GM21528 (cell line): ENCODE results near the gene SCARF1.

Experiments used
- ATAC-seq: cut with Tn5 transposase; IDR thresholded peaks from one replicate; pipeline ENCODE4 v1.9.1; 2021; ENCODE audit warnings: mild to moderate bottlenecking, moderate library complexity; ENCODE audit not compliant: unreplicated experiment, low FRiP score

Gene SCARF1

DNA sequence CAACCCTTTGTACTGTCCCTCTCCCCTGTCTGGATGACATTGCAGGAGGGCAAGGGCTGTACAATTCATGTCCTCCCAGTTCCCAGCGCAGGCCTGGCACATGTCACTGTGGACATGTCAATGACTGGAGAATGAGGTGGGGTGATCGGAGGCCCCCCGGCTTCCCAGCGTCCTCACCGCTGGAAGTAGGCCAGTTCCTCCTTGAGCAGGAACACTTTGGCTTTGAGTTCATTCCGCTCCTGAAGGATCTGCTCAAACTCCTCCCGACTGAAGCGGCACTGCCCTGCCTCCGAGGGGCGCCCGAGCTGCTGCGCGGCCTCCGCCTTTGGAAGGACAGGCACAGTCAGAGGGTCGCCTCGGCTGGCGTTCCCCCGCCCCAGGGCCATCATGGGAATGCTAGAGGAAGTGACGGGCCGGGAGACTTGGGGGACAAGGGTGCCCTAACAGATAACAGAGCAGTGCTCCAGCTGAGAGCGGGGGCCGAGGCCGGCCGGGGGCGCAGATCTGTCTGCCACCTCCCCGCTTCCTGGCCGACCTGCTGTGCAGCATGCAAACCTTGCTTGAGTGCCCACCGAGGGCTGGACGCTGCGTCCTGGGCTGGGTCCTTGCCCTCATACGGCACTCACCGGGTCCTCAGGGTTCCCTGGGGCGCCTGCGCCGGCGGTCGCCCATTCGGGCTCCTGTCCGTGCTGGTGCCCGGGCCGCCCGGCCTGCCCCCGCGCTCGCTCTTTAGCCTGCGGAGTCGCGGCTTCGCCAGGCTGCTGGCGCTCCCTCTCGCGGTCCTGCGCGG is 2.8 kb upstream of the SCARF1 start:
- ATAC-seq = peak; percentile 46

DNA sequence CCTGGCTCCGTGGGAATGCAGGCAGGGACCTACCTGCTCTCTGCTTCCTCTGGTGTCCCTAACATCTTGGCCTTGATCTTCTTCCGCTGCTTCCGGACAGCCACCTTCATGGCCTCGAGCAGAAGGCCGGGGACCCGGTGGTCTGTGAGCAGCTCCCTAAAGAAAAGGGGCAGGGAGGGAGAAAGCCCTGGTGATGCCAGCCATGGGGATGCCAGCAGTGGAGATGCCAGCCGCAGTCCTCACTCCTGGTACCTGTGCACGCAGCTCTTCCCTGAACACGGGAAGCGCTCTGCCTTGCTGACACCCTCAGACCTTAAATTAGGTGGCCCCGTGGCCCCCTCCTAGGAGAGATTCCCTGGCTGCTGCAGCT is 2.3 kb upstream of the SCARF1 start:
- ATAC-seq = no peak

DNA sequence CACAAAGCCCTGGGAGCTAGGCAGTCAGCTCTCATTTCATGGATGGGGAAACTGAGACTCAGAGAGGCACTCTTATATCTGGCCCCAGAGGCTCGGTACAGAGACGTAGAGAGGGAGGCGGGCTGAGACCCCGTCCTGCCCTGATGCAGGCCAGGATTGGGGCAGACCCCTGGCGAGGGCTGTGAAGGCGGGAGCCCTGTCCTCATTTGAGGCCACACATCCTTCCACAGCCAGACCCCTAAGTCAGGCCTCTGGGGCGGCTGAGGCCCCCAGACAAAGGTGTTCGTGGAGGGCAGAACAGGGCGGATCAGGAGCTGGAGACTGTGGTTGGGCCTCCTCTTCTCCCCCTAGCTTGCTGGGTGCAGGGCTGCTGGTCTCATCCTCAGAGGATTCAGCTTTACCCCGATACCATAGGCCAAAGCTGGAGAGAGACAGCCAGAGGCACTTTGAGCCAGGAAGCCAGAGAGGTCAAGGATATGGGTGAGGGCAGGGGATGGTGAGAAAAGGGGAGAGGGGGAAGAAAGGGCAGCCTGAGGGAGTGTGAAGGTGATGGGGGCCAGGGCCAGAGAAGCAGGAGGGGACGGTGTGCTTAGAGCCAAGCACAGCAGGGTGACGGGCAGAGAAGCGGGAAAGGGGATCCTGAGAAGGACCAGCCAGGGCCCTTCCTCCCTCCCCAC is 805 bp upstream of the SCARF1 start:
- no peak for ATAC-seq

DNA sequence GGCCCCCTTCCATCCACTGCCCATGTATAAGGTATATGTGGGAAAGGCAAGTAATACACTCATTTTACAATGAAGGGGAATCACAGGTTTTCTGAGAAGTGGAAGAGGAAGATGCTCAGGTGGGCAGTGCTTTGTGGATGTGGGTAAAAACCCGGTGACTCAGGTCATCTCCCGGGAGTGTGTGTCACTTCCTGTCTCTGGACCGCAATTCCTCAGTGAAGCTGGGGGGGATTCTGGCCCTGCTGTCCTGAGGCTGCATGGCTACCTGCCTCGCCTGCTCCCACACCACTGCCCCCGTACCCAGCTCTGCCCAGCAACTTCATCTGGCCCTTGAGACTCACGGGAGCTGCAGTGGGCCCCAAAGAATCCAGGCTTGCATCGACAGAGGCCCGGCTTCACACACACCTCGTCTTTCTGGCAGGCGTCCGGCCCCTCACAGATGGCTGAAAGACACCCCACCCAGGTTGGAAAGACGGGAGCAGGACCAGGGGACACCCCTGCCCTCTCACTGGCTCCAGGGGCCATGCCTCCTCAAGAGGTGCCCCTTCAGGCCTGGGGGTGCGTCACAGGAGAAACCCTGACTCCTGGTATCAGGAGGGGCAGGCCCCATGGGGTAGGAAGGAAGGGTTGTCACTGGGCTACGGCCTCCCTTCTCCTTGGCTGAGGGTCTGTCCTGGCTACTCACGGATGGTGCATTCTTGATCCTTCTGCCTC is 882 bp downstream of the SCARF1 start:
- no peak for ATAC-seq

DNA sequence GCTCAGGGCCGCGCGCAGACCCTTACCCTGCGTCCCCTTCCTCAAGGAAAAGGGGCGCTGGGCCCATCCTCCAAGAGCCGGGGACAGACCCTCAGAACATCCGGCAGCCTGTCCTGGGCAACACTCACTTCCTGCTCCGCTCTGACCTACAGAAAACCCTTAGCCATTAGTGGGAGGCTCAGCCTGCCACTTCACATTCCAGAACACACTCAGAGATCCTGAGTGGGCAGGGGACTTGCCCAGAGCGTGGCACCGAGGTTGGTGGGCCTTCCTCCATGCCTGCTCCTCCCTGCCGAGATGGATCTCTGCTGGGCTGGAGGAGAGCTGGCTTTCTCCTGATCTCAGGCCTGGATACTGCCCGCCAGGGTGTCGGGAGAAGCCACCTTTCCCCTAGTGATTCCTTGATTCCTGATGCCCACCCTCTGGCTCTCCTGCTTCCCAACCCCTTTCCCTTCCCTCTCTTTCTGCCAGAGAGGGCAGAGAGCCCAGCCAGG is 1.5 kb downstream of the SCARF1 start:
- no peak for ATAC-seq

DNA sequence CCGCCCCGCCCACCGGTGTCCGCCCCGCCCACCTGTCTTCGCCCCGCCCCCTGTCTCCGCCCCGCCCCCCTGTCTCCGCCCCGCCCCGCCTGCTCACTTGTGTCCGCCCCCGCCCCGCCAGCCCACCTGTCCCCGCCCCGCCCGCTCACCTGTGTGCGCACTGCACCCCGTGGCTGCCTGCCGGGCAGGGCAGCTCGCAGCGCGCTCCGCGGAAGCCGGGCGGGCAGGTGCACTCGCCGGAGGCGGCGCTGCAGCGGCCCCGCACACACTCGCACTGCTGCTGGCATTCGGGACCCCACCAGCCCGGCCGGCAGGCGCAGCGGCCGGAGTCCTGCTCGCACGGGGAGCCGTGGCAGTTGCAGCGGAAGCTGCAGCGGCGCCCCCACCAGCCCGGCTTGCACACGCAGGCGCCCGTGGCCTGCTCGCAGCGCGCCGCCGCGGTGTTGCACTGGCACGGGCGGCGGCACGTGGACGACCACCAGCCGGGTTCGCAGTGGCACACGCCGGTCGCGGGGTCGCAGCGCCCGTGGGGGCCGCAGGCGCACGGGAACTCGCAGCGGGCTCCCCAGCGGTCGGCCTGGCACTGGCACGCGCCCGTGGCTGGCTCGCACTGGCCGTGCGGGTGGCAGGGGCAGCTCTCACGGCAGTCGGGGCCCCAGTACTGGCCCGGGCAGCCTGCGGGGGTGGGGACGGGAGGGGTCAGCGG is 2.1 kb downstream of the SCARF1 start:
- no peak for ATAC-seq

DNA sequence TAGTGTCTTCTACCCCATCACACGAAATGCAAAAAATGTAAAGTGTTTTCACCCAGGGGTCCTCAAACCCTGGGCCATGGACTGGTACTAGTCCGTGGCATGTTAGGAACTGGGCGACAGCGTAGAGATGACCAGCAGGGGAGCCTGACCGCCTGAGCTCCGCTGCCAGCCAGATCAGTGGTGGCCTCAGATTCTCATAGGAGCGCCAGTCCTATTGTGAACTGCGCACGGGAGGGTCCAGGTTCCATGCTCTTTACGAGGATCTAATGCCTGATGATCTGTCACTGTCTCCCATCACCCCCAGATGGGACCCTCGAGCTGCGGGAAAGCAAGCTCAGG is 4.5 kb downstream of the SCARF1 start:
- ATAC-seq = no peak

DNA sequence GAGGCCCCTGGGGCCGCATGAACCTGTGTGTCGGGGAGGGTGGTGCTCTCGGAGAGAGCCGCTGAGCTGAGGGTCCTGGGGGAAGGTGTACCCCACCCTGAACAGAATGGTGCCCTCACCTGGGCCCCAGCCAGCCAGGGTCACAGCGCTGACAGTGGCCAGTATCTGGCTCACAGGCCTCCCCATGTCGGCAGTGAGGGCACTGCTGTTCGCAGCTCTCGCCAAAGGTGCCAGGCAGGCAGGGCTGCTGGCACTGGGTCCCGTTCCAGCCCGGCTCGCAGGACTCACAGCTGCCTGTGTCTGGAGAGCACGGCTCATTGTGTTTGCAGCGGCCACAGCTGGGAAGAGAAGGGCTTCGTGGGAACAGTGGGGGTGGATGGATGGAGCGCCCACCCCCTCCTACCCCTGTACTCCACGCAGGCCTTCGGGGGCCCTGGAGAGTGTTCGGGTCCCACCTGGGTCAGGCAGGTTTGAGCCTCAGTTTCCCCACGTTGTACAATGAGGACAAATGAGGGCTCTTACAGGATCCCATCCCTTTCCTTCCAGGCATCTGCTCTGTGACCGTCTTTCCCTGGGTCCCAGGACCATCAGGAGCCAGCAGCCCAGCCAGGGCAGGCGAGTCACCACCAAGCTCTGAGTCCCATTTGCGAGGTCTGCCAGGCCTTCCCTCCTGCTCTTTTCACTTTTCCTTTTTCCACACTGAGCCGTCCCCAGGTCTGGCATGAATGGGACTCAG is 5.0 kb downstream of the SCARF1 start:
- no peak for ATAC-seq

DNA sequence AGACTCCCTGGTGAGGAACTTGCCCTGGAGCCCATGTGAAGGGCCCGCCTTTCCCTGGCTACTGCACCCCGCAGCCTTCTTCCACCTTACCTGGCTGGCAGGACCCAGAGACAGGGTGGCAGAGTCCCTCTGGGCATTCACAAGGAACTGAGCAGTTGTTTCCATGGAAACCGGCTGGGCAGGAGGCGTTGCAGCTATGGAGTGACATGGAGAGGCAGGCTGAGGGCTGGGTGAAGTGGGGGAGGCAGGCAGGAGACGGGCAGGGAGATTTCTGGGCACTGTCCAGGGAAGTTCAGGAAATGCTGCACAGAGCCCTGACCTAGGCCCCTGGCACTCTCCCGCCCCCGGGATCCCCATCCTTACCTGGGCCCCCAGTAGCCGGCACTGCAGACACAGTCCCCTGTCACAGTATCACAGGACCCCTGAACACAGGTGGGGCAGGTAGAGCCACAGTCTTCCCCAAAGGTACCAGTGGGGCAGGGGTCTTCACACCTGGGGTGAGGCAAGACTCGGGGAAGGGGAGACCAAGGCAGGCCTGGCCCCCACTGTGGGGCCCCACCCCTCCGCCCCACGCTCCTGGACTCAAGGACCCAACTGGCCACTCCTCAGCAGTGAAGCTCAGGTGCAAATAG is 5.9 kb downstream of the SCARF1 start:
- ATAC-seq = no peak

DNA sequence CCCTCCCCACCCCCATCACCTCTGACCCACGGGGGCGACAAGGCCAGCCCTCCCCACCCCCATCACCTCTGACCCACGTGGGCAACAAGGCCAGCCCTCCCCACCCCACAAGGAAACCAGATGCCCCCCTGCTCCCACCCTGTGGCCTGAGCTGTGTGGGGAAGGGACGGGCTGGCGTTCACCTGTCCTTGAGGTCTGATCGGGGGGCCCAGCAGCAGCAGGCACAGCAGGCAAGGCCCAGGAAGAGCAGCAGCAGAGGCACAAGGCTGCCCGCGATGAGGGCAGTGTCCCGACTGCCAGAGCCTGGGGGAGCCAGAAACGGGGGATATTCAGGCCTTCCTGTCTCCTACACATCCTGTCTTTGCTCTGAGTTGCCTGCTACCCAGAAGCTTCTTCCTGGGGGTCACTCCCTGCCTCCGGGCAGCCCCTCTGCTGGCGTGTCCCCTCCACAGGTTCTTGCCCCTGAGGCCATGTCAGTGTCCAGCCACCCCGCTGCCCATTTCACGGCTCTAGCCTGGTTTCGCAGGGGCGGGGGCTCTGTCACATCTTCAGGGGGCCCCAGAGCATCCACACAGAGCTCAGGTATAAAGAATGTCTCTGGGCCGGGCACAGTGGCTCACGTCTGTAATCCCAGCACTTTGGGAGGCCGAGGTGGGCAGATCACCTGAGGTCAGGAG is 6.8 kb downstream of the SCARF1 start:
- ATAC-seq = no peak

DNA sequence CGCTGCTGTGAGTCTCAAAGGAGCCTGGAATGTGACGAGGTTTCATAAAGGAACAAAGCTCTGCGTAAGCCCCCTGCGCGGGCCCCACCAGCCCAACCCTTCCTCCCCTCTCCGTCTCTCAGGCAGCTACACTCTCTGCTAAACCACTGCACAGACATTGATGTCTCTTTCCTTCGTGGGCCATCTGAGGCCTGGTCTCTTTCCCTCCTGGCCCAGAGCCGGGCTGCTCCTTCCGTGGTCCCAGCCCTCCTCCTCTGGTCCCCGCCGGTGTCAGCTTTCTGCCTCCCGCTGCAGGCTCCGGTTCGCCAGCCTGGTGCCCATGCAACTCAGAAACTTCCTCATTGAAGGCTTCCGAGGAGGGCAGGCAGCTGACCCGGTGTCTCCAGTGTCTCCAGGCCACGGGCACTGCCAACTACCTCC is 7.4 kb downstream of the SCARF1 start:
- no peak for ATAC-seq

DNA sequence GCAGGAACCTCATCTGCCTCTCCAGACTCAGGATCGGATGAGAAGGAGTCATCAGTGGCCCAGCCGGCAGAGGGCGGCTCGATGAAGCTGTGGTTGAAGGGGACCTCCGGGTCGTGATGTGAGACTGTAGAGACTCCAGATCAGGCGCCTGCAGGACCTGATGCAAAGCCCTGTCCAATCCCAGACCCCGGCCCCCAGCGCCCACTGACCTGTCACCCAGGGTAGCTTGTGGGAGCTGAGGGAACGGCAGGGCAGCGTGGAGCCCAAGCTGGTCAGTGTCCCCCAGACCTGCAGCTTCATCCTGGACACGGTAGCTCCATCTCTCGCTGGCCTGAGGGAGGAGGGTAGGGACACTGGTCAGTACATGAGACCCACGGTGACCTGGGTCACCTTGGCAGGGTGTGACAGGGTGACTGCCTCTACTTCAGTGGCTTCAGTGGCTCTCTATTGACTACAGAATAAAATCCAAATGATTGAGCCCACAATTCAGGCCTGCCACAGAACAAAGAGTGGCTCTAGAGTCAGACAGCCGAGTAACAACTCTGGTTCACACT is 8.7 kb downstream of the SCARF1 start:
- ATAC-seq = no peak

DNA sequence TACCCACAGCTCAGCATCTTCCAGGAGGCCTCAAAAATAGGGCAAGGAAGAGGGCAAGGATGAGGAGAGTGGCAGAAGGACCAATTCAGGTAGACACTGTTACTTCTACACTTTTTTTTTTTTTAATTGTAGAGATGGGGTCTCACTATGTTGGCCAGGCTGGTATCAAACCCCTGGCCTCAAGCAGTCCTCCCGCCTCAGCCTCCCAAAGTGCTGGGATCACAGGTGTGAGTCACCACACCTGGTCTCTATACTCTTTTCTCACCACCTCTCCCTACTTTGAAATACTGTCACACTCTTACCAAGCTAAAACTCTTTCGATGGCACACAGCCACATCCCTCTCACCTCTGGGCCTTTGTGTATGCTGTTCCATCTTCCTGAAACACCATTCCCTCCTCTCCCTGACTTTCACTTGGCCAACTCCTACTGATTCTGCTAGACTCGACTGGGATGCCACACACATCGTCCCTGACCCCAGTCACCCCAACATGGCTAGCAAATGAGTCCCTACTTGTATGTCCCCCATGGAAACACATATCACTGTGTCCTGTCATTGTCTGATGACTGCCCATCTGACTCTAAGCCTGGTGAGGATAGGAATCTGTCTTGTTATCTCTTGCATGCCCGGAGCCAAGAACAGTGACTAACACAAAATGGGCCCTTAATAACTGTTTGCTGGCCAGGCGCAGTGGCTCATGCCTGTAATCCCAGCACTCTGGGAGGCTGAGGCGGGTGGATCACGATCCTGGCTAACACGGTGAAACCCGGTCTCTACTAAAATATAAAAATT is 9.7 kb downstream of the SCARF1 start:
- ATAC-seq = no peak

DNA sequence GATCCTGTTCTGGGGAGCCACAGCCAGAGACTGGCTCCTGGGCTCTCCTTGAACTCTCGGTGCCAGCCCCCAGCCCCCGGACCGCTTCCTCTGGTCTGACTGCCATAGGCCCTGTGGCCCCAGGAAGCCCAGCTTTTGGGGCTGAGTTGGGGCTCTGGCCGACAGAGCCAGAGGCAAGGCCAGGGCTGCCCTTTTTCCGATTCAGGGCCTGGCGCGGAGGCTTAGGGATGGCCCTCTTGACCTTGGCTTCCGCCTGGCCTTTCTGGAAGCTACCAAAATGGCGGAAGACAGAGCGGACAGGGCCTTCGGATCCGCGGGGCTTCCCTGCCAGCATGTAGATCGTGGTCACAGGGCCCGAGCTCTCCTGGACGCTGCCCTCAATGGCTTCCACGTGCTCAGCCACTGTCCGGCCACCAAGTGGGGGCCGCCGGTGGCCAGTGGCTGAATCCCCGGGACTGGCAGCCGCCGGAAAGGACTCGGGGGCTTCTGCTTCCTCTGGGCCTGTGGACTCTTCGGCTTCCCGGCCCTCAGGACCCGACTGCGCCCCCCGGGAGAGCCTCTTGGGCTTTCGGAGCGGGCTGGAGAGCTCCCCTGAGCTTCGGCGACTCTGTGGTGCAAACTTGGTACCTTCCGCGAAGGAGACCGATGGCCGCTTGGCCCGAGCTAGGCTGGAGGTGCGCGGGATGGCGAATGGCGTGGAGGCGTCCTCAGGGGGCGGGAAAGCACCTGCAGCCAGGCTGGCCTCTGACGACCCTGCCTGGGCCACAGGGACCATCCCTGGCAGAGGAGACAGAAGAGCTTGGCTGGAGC is 10.5 kb downstream of the SCARF1 start:
- no peak for ATAC-seq

DNA sequence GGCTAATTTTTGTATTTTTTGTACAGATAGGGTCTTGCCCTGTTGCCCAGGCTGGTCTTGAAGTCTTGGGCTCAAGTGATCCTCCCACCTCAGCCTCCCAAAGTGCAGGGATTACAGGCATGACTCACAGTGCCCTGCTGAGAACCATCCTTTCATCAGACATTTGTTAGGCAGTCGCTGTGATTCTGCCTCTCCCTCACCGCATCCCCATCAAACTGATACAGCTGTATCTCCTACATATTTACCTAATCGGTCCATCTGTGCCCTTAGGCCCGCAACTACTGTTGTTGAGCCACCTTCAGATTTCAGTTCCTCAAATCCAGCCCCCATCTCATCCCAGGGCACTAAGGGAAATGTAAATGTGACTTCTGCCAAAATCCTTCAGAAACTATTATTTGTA is 14.9 kb downstream of the SCARF1 start:
- ATAC-seq = no peak

DNA sequence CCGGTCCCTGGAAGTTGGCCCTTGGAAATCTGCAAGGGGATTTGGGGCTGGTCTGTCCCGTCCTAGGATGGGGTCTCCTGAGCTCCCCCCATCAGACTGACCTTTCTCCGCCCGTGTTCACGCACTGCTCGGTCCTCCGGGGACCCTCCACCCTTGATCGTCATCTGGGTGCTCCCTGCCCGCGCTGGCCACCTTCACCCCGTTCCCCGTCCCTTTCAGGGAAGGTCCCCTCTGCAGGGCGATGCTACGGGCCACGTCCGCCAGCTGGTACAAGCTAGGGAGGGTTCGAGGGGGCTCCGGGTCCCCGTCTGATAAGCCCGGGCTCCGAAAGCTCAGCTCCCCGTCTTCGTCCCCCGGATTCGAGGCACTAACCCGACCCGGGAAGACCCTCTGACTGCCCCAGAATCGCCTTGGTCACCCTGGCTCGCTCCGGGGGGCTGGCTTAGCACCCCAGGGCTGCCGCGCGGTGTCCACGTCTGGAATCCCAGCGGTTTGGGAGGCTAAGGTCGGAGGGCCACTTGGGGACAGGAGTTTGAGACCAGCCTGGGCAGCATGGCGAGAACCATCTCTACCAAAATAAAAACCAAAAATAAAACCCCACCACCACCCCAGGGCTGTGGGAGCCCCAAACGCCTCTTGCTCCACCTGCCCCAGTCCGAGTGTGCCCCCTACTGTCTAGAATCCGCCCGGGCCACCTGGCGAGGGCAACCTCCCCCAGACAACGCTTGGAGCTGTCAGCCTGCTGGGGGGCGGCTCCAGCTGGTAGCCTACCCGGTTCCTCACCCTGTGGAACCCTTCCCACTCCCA is 15.8 kb downstream of the SCARF1 start:
- no peak for ATAC-seq
